Mammary epithelial cell (primary cell): ENCODE data around the gene DENND1A.

ENCODE experiments used
- CTCF ChIP-seq, 2 donors: IDR thresholded peaks in 1 of 2; conservative IDR thresholded peaks in 1 of 2; 2 replicates each; pipeline ENCODE4 v1.5.1; 2011 to 2012; ENCODE audit warnings: inconsistent platforms in 2 of 2, low read length in 2 of 2, mild to moderate bottlenecking in 2 of 2, control low read depth in 1 of 2, low read depth in 1 of 2; ENCODE audit not compliant: insufficient read depth in 1 of 2; ENCODE audit errors: extremely low read depth in 1 of 2
- EZH2 ChIP-seq: IDR thresholded peaks from 2 replicates; pipeline ENCODE4 v1.6.1; 2012; ENCODE audit warnings: low read length, inconsistent platforms, borderline replicate concordance

- no peak for TF ChIP-seq CTCF (conservative IDR thresholded peaks at IDR 0.05 in 1 of 2, IDR thresholded peaks at IDR 0.05 in 1 of 2; ENCODE audit: extremely low read depth in 1 of 2, insufficient read depth in 1 of 2, low read depth in 1 of 2, low read length in 2 of 2)
- TF ChIP-seq EZH2 = no peak
Observed at GRCh38 chr9:123414936-123415930, 514.7 kb downstream of the DENND1A start.
